ENCODE measurements around the gene ATP9A. TPM values are rescaled to one million over a fixed set of nuclear protein-coding genes. Genes with fewer than 3 reads are reported as not detected.

Gene ATP9A
- total and polyA plus RNA-seq, 2 donors (not counting 1 experiment from before 2014, with no cell fraction given) = 23.3 to 96.3 TPM

- Histone ChIP-seq H3K9me3 (ENCODE audit: control insufficient read depth, insufficient read depth, low read depth, low read length) (no peaks in the 10 kb centered on the region), H3K36me3 (ENCODE audit: control insufficient read depth, insufficient read depth, low read length) (no peaks in the 10 kb centered on the region), H4K20me1 (ENCODE audit: control insufficient read depth, extremely low read depth, insufficient read depth, low read length) (peaks cover 1% of the 10 kb centered on the region), H2AFZ (ENCODE audit: low read length) (no peak overlapping the region), H3K27ac (ENCODE audit: insufficient read depth, low read length) (no peak overlapping the region), H3K4me3 (replicated peaks in 1 of 4; ENCODE audit: control extremely low read depth in 1 of 4, insufficient read depth in 1 of 4, low read depth in 3 of 4, low read length in 4 of 4) (no peak overlapping the region), H3K4me1 (ENCODE audit: control insufficient read depth, extremely low read depth, insufficient read depth, low read length) (no peaks in the 10 kb centered on the region), H3K4me2 (ENCODE audit: extremely low read depth, insufficient read depth, low read length) (no peak overlapping the region), H3K27me3 (ENCODE audit: control insufficient read depth, insufficient read depth, low read length) (no peaks in the 10 kb centered on the region), H3K79me2 (ENCODE audit: control insufficient read depth, insufficient read depth, low read length) (no peaks in the 10 kb centered on the region), H3K9ac (ENCODE audit: insufficient read depth, low read length) (no peak overlapping the region)
- no peak for DNase-seq (ENCODE audit: low read depth in 2 of 2)
- no peak for TF ChIP-seq CTCF (conservative IDR thresholded peaks at IDR 0.05 in 1 of 2, IDR thresholded peaks at IDR 0.05 in 1 of 2; ENCODE audit: low read depth in 1 of 2, low read length in 2 of 2)
- no peak for TF ChIP-seq EZH2 (IDR thresholded peaks at IDR 0.05; ENCODE audit: low read length, missing control alignments)
These were observed 158.9 kb downstream of the ATP9A start for GRCh38 chr20:51609251-51609650.

DNA sequence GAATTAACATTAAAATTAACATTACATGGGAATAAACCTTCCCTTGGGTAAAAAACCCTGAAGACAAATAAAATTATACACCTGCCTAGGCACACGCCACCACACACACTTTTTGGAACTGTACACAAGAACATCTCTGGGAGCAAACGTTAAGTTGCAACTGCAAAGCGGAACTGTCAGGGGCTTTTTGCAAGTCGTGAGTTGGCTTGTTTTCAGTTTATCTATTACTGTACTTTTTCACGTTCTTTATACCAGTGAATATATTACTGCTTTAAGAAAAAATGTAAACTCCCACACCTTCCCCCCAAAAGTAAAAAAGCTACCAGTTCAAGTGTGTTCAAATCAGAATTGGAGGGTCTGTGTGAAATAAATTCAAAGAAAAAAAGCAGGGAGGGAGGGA lies 160.1 kb downstream of the ATP9A start:
- Histone ChIP-seq H2AFZ (ENCODE audit: low read length) (no peak overlapping the region), H3K36me3 (ENCODE audit: control insufficient read depth, insufficient read depth, low read length) (peaks cover 1% of the 10 kb centered on the region), H3K9ac (ENCODE audit: insufficient read depth, low read length) (no peak overlapping the region), H4K20me1 (ENCODE audit: control insufficient read depth, extremely low read depth, insufficient read depth, low read length) (peaks cover 1% of the 10 kb centered on the region), H3K9me3 (ENCODE audit: control insufficient read depth, insufficient read depth, low read depth, low read length) (no peaks in the 10 kb centered on the region), H3K4me3 (replicated peaks in 1 of 4; ENCODE audit: control extremely low read depth in 1 of 4, insufficient read depth in 1 of 4, low read depth in 3 of 4, low read length in 4 of 4) (no peak overlapping the region), H3K79me2 (ENCODE audit: control insufficient read depth, insufficient read depth, low read length) (no peaks in the 10 kb centered on the region), H3K27me3 (ENCODE audit: control insufficient read depth, insufficient read depth, low read length) (no peaks in the 10 kb centered on the region), H3K27ac (ENCODE audit: insufficient read depth, low read length) (no peak overlapping the region), H3K4me1 (ENCODE audit: control insufficient read depth, extremely low read depth, insufficient read depth, low read length) (no peaks in the 10 kb centered on the region), H3K4me2 (ENCODE audit: extremely low read depth, insufficient read depth, low read length) (no peak overlapping the region)
- TF ChIP-seq EZH2 (IDR thresholded peaks at IDR 0.05; ENCODE audit: low read length, missing control alignments) (no peak), CTCF (conservative IDR thresholded peaks at IDR 0.05 in 1 of 2, IDR thresholded peaks at IDR 0.05 in 1 of 2; ENCODE audit: low read depth in 1 of 2, low read length in 2 of 2) (no peak)
- no peak for DNase-seq (ENCODE audit: low read depth in 2 of 2)

GRCh38 chr20:51607170-51607569 lies 161.0 kb downstream of the ATP9A start:
- peaks cover 1% of the 10 kb centered on the region for H4K20me1 ChIP-seq (ENCODE audit: control insufficient read depth, extremely low read depth, insufficient read depth, low read length)
- H3K27ac ChIP-seq (ENCODE audit: insufficient read depth, low read length) = no peak overlapping the region
- DNase-seq (ENCODE audit: low read depth in 2 of 2) = no peak
- TF ChIP-seq EZH2 (IDR thresholded peaks at IDR 0.05; ENCODE audit: low read length, missing control alignments) = no peak
- TF ChIP-seq CTCF (conservative IDR thresholded peaks at IDR 0.05 in 1 of 2, IDR thresholded peaks at IDR 0.05 in 1 of 2; ENCODE audit: low read depth in 1 of 2, low read length in 2 of 2) = no peak
- H3K9ac ChIP-seq (ENCODE audit: insufficient read depth, low read length) = no peak overlapping the region
- H2AFZ ChIP-seq (ENCODE audit: low read length) = no peak overlapping the region
- H3K4me2 ChIP-seq (ENCODE audit: extremely low read depth, insufficient read depth, low read length) = no peak overlapping the region
- H3K4me3 ChIP-seq (replicated peaks in 1 of 4; ENCODE audit: control extremely low read depth in 1 of 4, insufficient read depth in 1 of 4, low read depth in 3 of 4, low read length in 4 of 4) = no peak overlapping the region
- H3K27me3 ChIP-seq (ENCODE audit: control insufficient read depth, insufficient read depth, low read length) = no peaks in the 10 kb centered on the region
- H3K36me3 ChIP-seq (ENCODE audit: control insufficient read depth, insufficient read depth, low read length) = peaks cover 1% of the 10 kb centered on the region
- H3K4me1 ChIP-seq (ENCODE audit: control insufficient read depth, extremely low read depth, insufficient read depth, low read length) = no peaks in the 10 kb centered on the region
- H3K9me3 ChIP-seq (ENCODE audit: control insufficient read depth, insufficient read depth, low read depth, low read length) = no peaks in the 10 kb centered on the region
- H3K79me2 ChIP-seq (ENCODE audit: control insufficient read depth, insufficient read depth, low read length) = no peaks in the 10 kb centered on the region
